WTC11 (cell line): ENCODE measurements around the gene COQ9. TPM values are rescaled to one million over a fixed set of nuclear protein-coding genes. Genes with fewer than 3 reads are reported as not detected.

Source experiments
- ATAC-seq: fragments of 200-7000 bp; cut with Tn5 transposase; 2 replicates; pipeline ENCODE4 v1.10.0; 2021; ENCODE audit warnings: mild to moderate bottlenecking, moderate library complexity
- Bru-seq: library from RNA; stranded (reverse); fragments of 400-500 nt; gene quantifications from one replicate; lab custom pipeline; 2021; lab: Mats Ljungman, UMichigan
- CTCF ChIA-PET: fragments of 300-600 bp; sonication (Branson Sonifier 250); formaldehyde crosslinking; loops from one replicate; lab custom pipeline; 2021; ENCODE audit warnings: antibody characterized with exemption; lab: Charles Lee
- POLR2A ChIA-PET: fragments of 350-600 bp; sonication (Branson Sonifier 250); formaldehyde crosslinking; loops from one replicate; lab custom pipeline; 2021; ENCODE audit warnings: antibody characterized with exemption; lab: Charles Lee
- DNase-seq: peaks from one replicate; pipeline ENCODE4 v3.0.0; 2021; ENCODE audit warnings: low spot score
- H3K27ac Mint-ChIP-seq: 2 replicates; pipeline ENCODE4 v1.8.0; 2021; ENCODE audit warnings: mixed read lengths
- H3K27me3 Mint-ChIP-seq: 2 replicates; pipeline ENCODE4 v1.8.0; 2021; ENCODE audit warnings: low read depth, mild to moderate bottlenecking, moderate library complexity, mixed read lengths
- H3K36me3 Mint-ChIP-seq: 2 replicates; pipeline ENCODE4 v1.8.0; 2021; ENCODE audit warnings: mixed read lengths
- H3K4me1 Mint-ChIP-seq: 2 replicates; pipeline ENCODE4 v1.8.0; 2022; ENCODE audit warnings: mixed read lengths
- H3K4me3 Mint-ChIP-seq: 2 replicates; pipeline ENCODE4 v1.8.0; 2021; ENCODE audit warnings: mild to moderate bottlenecking, moderate library complexity, mixed read lengths
- H3K9me3 Mint-ChIP-seq: 2 replicates; pipeline ENCODE4 v1.8.0; 2021; ENCODE audit warnings: mixed read lengths
- ATF3 ChIP-seq: sonication (generic); formaldehyde crosslinking; conservative IDR thresholded peaks from 2 replicates; pipeline ENCODE4 v1.8.1; 2022; ENCODE audit warnings: mild to moderate bottlenecking, missing genetic modification reagents
- ATF6 ChIP-seq: sonication (generic); formaldehyde crosslinking; IDR thresholded peaks from 2 replicates; pipeline ENCODE4 v1.8.1; 2023; ENCODE audit warnings: mild to moderate bottlenecking, missing genetic modification reagents
- CBFB ChIP-seq: sonication (generic); formaldehyde crosslinking; IDR thresholded peaks from 2 replicates; pipeline ENCODE4 v1.8.1; 2022; ENCODE audit warnings: mild to moderate bottlenecking, low read depth, missing genetic modification reagents
- ELF4 ChIP-seq: sonication (generic); formaldehyde crosslinking; IDR thresholded peaks from 2 replicates; pipeline ENCODE4 v1.8.1; 2022; ENCODE audit warnings: low read depth, mild to moderate bottlenecking, moderate library complexity, missing genetic modification reagents
- ERG ChIP-seq: fragments of 250-450 bp; sonication (Bioruptor Pico); IDR thresholded peaks from 2 replicates; pipeline ENCODE4 v1.8.0; 2021; ENCODE audit warnings: mild to moderate bottlenecking
- FOXJ3 ChIP-seq: sonication (generic); formaldehyde crosslinking; IDR thresholded peaks from 2 replicates; pipeline ENCODE4 v1.9.0; 2021; ENCODE audit warnings: missing genetic modification reagents, mild to moderate bottlenecking, borderline replicate concordance
- IRF1 ChIP-seq: sonication (generic); formaldehyde crosslinking; IDR thresholded peaks from 2 replicates; pipeline ENCODE4 v1.8.0; 2023; ENCODE audit warnings: missing genetic modification reagents
- MYBL2 ChIP-seq: sonication (generic); formaldehyde crosslinking; IDR thresholded peaks from 2 replicates; pipeline ENCODE4 v1.8.1; 2023; ENCODE audit warnings: mild to moderate bottlenecking, moderate library complexity, missing genetic modification reagents
- NFYB ChIP-seq: sonication (generic); formaldehyde crosslinking; conservative IDR thresholded peaks from 2 replicates; pipeline ENCODE4 v1.8.0; 2022; ENCODE audit warnings: low read depth, missing genetic modification reagents
- PRDM15 ChIP-seq: sonication (generic); formaldehyde crosslinking; IDR thresholded peaks from 2 replicates; pipeline ENCODE4 v1.8.0; 2022; ENCODE audit warnings: missing genetic modification reagents
- PRRX2 ChIP-seq: fragments of 250-450 bp; sonication (Bioruptor Pico); IDR thresholded peaks from 2 replicates; pipeline ENCODE4 v1.8.0; 2021; ENCODE audit warnings: mild to moderate bottlenecking
- RELA ChIP-seq: sonication (generic); formaldehyde crosslinking; IDR thresholded peaks from 2 replicates; pipeline ENCODE4 v1.8.1; 2022; ENCODE audit warnings: missing genetic modification reagents, mild to moderate bottlenecking, borderline replicate concordance
- RORB ChIP-seq: fragments of 250-450 bp; sonication (Bioruptor Pico); IDR thresholded peaks from 2 replicates; pipeline ENCODE4 v1.9.0; 2021; ENCODE audit warnings: mild to moderate bottlenecking
- SMAD3 ChIP-seq: sonication (generic); formaldehyde crosslinking; IDR thresholded peaks from 2 replicates; pipeline ENCODE4 v1.8.0; 2022; ENCODE audit warnings: missing genetic modification reagents, mild to moderate bottlenecking, borderline replicate concordance
- TCF7 ChIP-seq: sonication (generic); formaldehyde crosslinking; IDR thresholded peaks from 2 replicates; pipeline ENCODE4 v1.8.0; 2022; ENCODE audit warnings: mild to moderate bottlenecking, low read depth, missing genetic modification reagents, moderate library complexity
- TEAD4 ChIP-seq: sonication (generic); formaldehyde crosslinking; IDR thresholded peaks from 2 replicates; pipeline ENCODE4 v1.8.0; 2022; ENCODE audit warnings: mild to moderate bottlenecking, missing genetic modification reagents
- ZBTB43 ChIP-seq: sonication (generic); formaldehyde crosslinking; IDR thresholded peaks from 2 replicates; pipeline ENCODE4 v1.8.1; 2023; ENCODE audit warnings: mild to moderate bottlenecking, missing genetic modification reagents
- ZNF532 ChIP-seq: fragments of 250-450 bp; sonication (Bioruptor Pico); IDR thresholded peaks from 2 replicates; pipeline ENCODE4 v1.9.0; 2021; ENCODE audit warnings: mild to moderate bottlenecking, borderline replicate concordance
- ZNF671 ChIP-seq: fragments of 250-450 bp; sonication (Bioruptor Pico); IDR thresholded peaks from 2 replicates; pipeline ENCODE4 v1.8.0; 2021; ENCODE audit warnings: mild to moderate bottlenecking
- long read RNA-seq, 3 experiments: library from RNA in 1 of 3; library from capped mRNA in 1 of 3; library from polyadenylated mRNA in 1 of 3; unstranded in 2 of 3; stranded (forward) in 1 of 3; transcript quantifications; one replicate each; pipeline ENCODE4 v2.0.0, GENCODE V29; 2021
- total RNA-seq: library from RNA; stranded (reverse); gene quantifications from 3 replicates; pipeline ENCODE4 v1.2.3, GENCODE V29; 2021

The COQ9 gene
- total RNA-seq (39.2 to 40.2 TPM (median 39.8 TPM) in 3 replicates), Bru-seq, nascent RNA (percentile 86 among the genes with signal in this experiment)
- long read RNA-seq, experiment 1, transcript COQ9-201 (9 exons, 1,677 nt) = major isoform, 74 of 111 reads
- long read RNA-seq, experiment 1, partial matches to known transcripts = 7 of 111 reads
- long read RNA-seq, experiment 1, other reads (novel, unspliced or antisense) = 28 of 111 reads
- long read RNA-seq, experiment 2, transcript COQ9-201 (9 exons, 1,677 nt) = major isoform, 34 of 54 reads
- long read RNA-seq, experiment 2, partial matches to known transcripts = 12 of 54 reads
- long read RNA-seq, experiment 2, other reads (novel, unspliced or antisense) = 6 of 54 reads
- long read RNA-seq, experiment 3, transcript COQ9-201 (9 exons, 1,677 nt) = major isoform, 89 of 115 reads
- long read RNA-seq, experiment 3, partial matches to known transcripts = 8 of 115 reads
- long read RNA-seq, experiment 3, other reads (novel, unspliced or antisense) = 15 of 115 reads

GRCh38 chr16:57447186-57447962 lies at the start of gene COQ9, which contains the start of gene CIAPIN1:
TSS of gene COQ9 (plus strand) at chr16:57447479. CDS start at chr16:57447506, 27 bp downstream.
TSS of gene CIAPIN1 (minus strand) at chr16:57447385. CDS start at chr16:57440928, 6,457 bp downstream.
- ATAC-seq (peak; percentile 99), DNase-seq (peak; percentile 92)
- peak within 1 kb of the TSS; percentile 91 for H3K4me3 Mint-ChIP-seq
- ChIA-PET POLR2A (interaction anchor here (0.6 to 1.3 kb wide), 7 partner anchors 15 to 149 kb away, joined by 3 to 9 read pairs (median 3); partner anchors contain the start of gene POLR2C), CTCF (interaction anchor here (0.7 to 3.8 kb wide), 13 partner anchors 9 to 355 kb away, joined by 3 to 36 read pairs (median 5); partner anchors contain the start of genes CCL17, CPNE2 and POLR2C)
- H3K27me3 Mint-ChIP-seq = no peaks in the 10 kb centered on the region
- peak within 1 kb of the TSS; percentile 32 for H3K27ac Mint-ChIP-seq
- peaks cover 13% of the 10 kb centered on the region for H3K4me1 Mint-ChIP-seq
- peaks cover 22% of the 10 kb centered on the region for H3K36me3 Mint-ChIP-seq
- no peaks in the 10 kb centered on the region for H3K9me3 Mint-ChIP-seq
- TF ChIP-seq TCF7 (CRISPR knock-in tag) (no peak), ZBTB43 (CRISPR knock-in tag) (no peak), IRF1 (CRISPR knock-in tag) (no peak), PRRX2 (CRISPR knock-in tag) (no peak), ELF4 (no peak; the same call in 1 of the 2 replicates), MYBL2 (peak; percentile 59; the same call in 1 of the 2 replicates), CBFB (peak; percentile 92; the same call in 1 of the 2 replicates), NFYB (CRISPR knock-in tag) (no peak), ZNF671 (CRISPR knock-in tag) (no peak), ATF3 (CRISPR knock-in tag) (no peak), RELA (CRISPR knock-in tag) (peak; percentile 39; the same call in 1 of the 2 replicates), ERG (CRISPR knock-in tag) (no peak), ATF6 (CRISPR knock-in tag) (no peak), RORB (CRISPR knock-in tag) (no peak), ZNF532 (CRISPR knock-in tag) (no peak), PRDM15 (CRISPR knock-in tag) (no peak), TEAD4 (CRISPR knock-in tag) (no peak), FOXJ3 (CRISPR knock-in tag) (no peak), SMAD3 (CRISPR knock-in tag) (no peak)
